Epidermal melanocyte (primary cell): ENCODE data around the gene ATP5F1B.
"Not testable (repeated sequence)": the region's sequence is repeated elsewhere in the genome, so short reads cannot be mapped to it uniquely, and the experiment has no call there.

Experiments used
- DNase-seq: peaks from one replicate; pipeline ENCODE4 v3.0.0; 2011; ENCODE audit warnings: low spot score; ENCODE audit not compliant: insufficient read length

Gene ATP5F1B

GRCh38 chr12:56645717-56646446 lies at the start of gene ATP5F1B:
ATP5F1B (minus strand) TSS chr12:56645984; CDS start chr12:56645963, 21 bp downstream.
- DNase-seq, result peak; percentile 98

GRCh38 chr12:56694161-56694560 lies 48.4 kb upstream of the ATP5F1B start:
- no peak for DNase-seq

- DNase-seq, result peak; percentile 51
Measured at GRCh38 chr12:56688846-56689109, 43.0 kb upstream of the ATP5F1B start.

GRCh38 chr12:56688129-56688845 lies 42.5 kb upstream of the ATP5F1B start, which contains the start of gene PTGES3:
PTGES3 (minus strand) TSS chr12:56688284; CDS start chr12:56687999, 285 bp downstream.
- peak; percentile 96 for DNase-seq

- DNase-seq, result no peak
Measured at GRCh38 chr12:56687223-56688128, 41.7 kb upstream of the ATP5F1B start.

- DNase-seq, result no peak
Measured at GRCh38 chr12:56684745-56685359, 39.1 kb upstream of the ATP5F1B start.

- DNase-seq, result no peak
Measured at GRCh38 chr12:56682323-56682722, 36.5 kb upstream of the ATP5F1B start.

GRCh38 chr12:56679883-56680575 lies 34.2 kb upstream of the ATP5F1B start:
- no peak for DNase-seq

- DNase-seq, result no peak
Measured at GRCh38 chr12:56678852-56679251, 33.1 kb upstream of the ATP5F1B start.

- no peak for DNase-seq
Measured at GRCh38 chr12:56677680-56678079, 31.9 kb upstream of the ATP5F1B start.

GRCh38 chr12:56676851-56677580 lies 31.2 kb upstream of the ATP5F1B start:
- DNase-seq, result no peak

- no peak for DNase-seq
Measured at GRCh38 chr12:56671608-56672007, 25.8 kb upstream of the ATP5F1B start.

- DNase-seq, result no peak
Measured at GRCh38 chr12:56670836-56671235, 25.1 kb upstream of the ATP5F1B start.

- DNase-seq, result no peak
Measured at GRCh38 chr12:56668197-56668457, 22.3 kb upstream of the ATP5F1B start.

GRCh38 chr12:56661979-56662638 lies 16.3 kb upstream of the ATP5F1B start:
- no peak for DNase-seq

GRCh38 chr12:56661560-56661959 lies 15.8 kb upstream of the ATP5F1B start:
- no peak for DNase-seq

GRCh38 chr12:56658921-56659320 lies 13.1 kb upstream of the ATP5F1B start:
- no peak for DNase-seq

- DNase-seq, result no peak
Measured at GRCh38 chr12:56657416-56658379, 11.9 kb upstream of the ATP5F1B start.

- not testable (repeated sequence) for DNase-seq
Measured at GRCh38 chr12:56653781-56654180, 8.0 kb upstream of the ATP5F1B start.
